ENCODE measurements around the gene TRAT1. TPM values are rescaled to one million over a fixed set of nuclear protein-coding genes. Genes with fewer than 3 reads are reported as not detected.
A peak's percentile ranks its signal among the peaks of the same experiment; 100 is the strongest.

TRAT1 gene
- total RNA-seq, 1 experiment from 2014 or later = not detected

DNA sequence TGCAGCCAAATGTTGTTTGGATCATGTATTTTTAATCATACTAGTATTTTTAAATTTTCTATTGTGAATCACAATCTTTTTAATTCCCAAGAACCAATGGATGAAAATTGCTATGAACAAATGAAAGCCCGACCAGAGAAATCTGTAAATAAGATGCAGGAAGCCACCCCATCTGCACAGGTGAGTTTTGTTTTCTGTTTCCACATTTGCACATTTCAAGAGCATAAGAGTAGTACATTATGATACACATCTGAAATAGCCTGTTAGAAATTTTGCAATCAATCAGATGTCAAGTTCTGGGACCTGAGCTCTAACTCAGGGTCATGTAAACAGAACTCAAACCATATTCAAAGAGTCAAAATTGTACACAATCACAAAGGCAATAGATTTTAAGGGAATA lies 26.5 kb downstream of the TRAT1 start:
- H3K9me3 ChIP-seq (ENCODE audit: low read length) = no peaks in the 10 kb centered on the region
- no peaks in the 10 kb centered on the region for H3K9me2 ChIP-seq (replicated peaks; ENCODE audit: low read length)
- no peak overlapping the region for H2AFZ ChIP-seq (ENCODE audit: low read length)
- ATAC-seq (no peak), DNase-seq (no peak)
- H3K27ac ChIP-seq (ENCODE audit: low read length) = no peak overlapping the region
- no TSS peak for BruUV-seq (replicated peaks)
- no peaks in the 10 kb centered on the region for H3F3A ChIP-seq (ENCODE audit: low read length, unreplicated experiment)
- H3K79me2 ChIP-seq (ENCODE audit: low read length) = no peaks in the 10 kb centered on the region
- no peak overlapping the region for H3K4me2 ChIP-seq (ENCODE audit: low read length)
- intact Hi-C loops (cut with micrococcal nuclease) = no loop called here
- CTCF ChIA-PET = no interaction called here
- no peaks in the 10 kb centered on the region for H3K4me1 ChIP-seq (ENCODE audit: insufficient read depth, low read length)
- H4K20me1 ChIP-seq (ENCODE audit: low read length) = no peaks in the 10 kb centered on the region
- POLR2A ChIA-PET (ENCODE audit: unreplicated experiment) = no interaction called here
- H3K36me3 ChIP-seq (ENCODE audit: low read depth, low read length) = no peaks in the 10 kb centered on the region
- peaks cover 67% of the 10 kb centered on the region for H3K27me3 ChIP-seq (ENCODE audit: low read length)
- TF ChIP-seq EZH2phosphoT487 (IDR thresholded peaks at IDR 0.05; ENCODE audit: borderline replicate concordance, low read length) (no peak), EZH2 (IDR thresholded peaks at IDR 0.05; ENCODE audit: low read length, unreplicated experiment) (no peak)
- TF ChIP-seq, protein P1, sequence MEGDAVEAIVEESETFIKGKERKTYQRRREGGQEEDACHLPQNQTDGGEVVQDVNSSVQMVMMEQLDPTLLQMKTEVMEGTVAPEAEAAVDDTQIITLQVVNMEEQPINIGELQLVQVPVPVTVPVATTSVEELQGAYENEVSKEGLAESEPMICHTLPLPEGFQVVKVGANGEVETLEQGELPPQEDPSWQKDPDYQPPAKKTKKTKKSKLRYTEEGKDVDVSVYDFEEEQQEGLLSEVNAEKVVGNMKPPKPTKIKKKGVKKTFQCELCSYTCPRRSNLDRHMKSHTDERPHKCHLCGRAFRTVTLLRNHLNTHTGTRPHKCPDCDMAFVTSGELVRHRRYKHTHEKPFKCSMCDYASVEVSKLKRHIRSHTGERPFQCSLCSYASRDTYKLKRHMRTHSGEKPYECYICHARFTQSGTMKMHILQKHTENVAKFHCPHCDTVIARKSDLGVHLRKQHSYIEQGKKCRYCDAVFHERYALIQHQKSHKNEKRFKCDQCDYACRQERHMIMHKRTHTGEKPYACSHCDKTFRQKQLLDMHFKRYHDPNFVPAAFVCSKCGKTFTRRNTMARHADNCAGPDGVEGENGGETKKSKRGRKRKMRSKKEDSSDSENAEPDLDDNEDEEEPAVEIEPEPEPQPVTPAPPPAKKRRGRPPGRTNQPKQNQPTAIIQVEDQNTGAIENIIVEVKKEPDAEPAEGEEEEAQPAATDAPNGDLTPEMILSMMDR (conservative IDR thresholded peaks at IDR 0.05; ENCODE audit: low read depth, low read length) = no peak
- no peak overlapping the region for H3K9ac ChIP-seq (ENCODE audit: low read length)
- no peak overlapping the region for H3K4me3 ChIP-seq (ENCODE audit: low read length)

DNA sequence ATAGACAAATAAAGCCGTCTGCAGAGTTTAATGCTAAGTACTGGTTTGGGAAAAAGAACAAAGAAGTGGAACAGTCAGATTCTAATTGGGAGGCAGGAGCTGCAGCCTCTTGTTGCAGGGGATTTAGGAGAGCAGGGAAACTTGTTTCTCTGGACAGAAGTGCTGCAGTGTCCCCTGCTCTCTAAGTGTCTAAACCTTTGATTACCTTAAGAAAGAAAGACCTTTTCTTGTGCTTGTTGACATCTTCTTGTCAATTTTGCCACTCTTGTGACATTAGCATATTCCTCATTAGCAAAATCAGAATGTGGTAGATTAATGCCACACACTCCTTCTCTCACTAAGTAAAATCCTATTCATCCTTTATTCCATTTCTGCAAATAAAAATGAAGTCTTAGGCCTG lies 38.8 kb downstream of the TRAT1 start:
- no peak for TF ChIP-seq EZH2phosphoT487 (IDR thresholded peaks at IDR 0.05; ENCODE audit: borderline replicate concordance, low read length)
- TF ChIP-seq EZH2 (IDR thresholded peaks at IDR 0.05; ENCODE audit: low read length, unreplicated experiment) = no peak
- TF ChIP-seq, protein P1 (conservative IDR thresholded peaks at IDR 0.05; ENCODE audit: low read depth, low read length) = no peak
- Histone ChIP-seq H2AFZ (ENCODE audit: low read length) (no peak overlapping the region), H3K27ac (ENCODE audit: low read length) (no peak overlapping the region), H3K9ac (ENCODE audit: low read length) (no peak overlapping the region), H3K4me3 (ENCODE audit: low read length) (no peak overlapping the region), H4K20me1 (ENCODE audit: low read length) (no peaks in the 10 kb centered on the region), H3F3A (ENCODE audit: low read length, unreplicated experiment) (peaks cover 6% of the 10 kb centered on the region), H3K4me1 (ENCODE audit: insufficient read depth, low read length) (peaks cover 18% of the 10 kb centered on the region), H3K27me3 (ENCODE audit: low read length) (peaks cover 26% of the 10 kb centered on the region), H3K9me2 (replicated peaks; ENCODE audit: low read length) (no peaks in the 10 kb centered on the region), H3K4me2 (ENCODE audit: low read length) (no peak overlapping the region), H3K79me2 (ENCODE audit: low read length) (no peaks in the 10 kb centered on the region), H3K36me3 (ENCODE audit: low read depth, low read length) (no peaks in the 10 kb centered on the region), H3K9me3 (ENCODE audit: low read length) (no peaks in the 10 kb centered on the region)
- intact Hi-C loops (cut with micrococcal nuclease) = no loop called here
- CTCF ChIA-PET = no interaction called here
- ATAC-seq (no peak), DNase-seq (no peak)
- POLR2A ChIA-PET (ENCODE audit: unreplicated experiment) = no interaction called here
- no TSS peak for BruUV-seq (replicated peaks)

DNA sequence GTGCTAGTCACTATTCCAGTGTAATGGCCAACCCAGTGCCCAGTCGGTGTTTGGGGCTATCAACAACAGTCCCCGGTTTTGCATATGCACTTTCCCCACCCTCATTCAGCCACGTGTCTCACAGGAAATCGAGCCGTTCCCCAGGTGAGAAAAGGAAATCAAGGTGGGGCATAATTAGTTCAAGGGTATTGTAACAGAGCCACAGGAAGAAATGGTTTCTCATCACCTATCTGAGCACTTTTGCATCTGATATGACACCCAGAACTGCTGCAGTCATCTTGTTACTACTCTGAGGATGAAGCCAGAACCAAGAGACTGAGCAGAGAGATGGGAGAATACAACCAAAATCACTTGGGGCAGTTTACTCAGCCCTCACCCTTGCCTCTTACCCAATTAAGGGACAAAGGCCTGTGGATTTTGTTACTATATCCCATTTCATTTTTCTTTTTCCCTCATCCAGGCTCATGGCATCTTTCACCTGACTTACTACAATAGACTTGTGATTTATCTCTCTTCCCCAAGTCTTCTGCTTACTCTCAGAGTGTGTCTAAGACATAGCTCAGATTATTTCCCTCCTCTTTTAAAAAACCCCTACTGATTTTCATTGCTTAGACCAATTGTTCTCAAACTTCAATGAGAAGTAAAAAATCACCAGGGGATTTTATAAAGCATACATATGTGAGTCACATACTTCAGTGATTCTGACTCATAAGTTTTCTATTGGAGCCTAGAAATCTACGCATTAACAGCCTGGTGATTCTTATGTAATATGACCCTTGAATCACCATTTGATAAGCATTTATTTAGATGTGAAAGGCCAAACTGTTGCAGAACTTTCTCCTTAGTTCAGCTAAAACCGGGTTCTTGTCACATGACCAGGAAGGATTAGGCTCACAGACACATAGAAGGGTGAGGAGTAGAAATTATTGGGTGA lies 40.5 kb downstream of the TRAT1 start:
- peaks cover 6% of the 10 kb centered on the region for H3F3A ChIP-seq (ENCODE audit: low read length, unreplicated experiment)
- no peaks in the 10 kb centered on the region for H3K9me2 ChIP-seq (replicated peaks; ENCODE audit: low read length)
- H3K4me2 ChIP-seq (ENCODE audit: low read length) = peak overlapping the region; percentile 62
- H3K9ac ChIP-seq (ENCODE audit: low read length) = peak overlapping the region; percentile 12; the same call in 1 of the 2 replicates
- no peaks in the 10 kb centered on the region for H3K9me3 ChIP-seq (ENCODE audit: low read length)
- peak; percentile 95 for ATAC-seq
- H2AFZ ChIP-seq (ENCODE audit: low read length) = peak overlapping the region; percentile 25
- no peaks in the 10 kb centered on the region for H3K36me3 ChIP-seq (ENCODE audit: low read depth, low read length)
- no peak overlapping the region for H3K4me3 ChIP-seq (ENCODE audit: low read length)
- intact Hi-C loops (cut with micrococcal nuclease) = no loop called here
- H3K27me3 ChIP-seq (ENCODE audit: low read length) = peaks cover 12% of the 10 kb centered on the region; the same call in 1 of the 2 replicates
- CTCF ChIA-PET = no interaction called here
- no peaks in the 10 kb centered on the region for H4K20me1 ChIP-seq (ENCODE audit: low read length)
- no peaks in the 10 kb centered on the region for H3K79me2 ChIP-seq (ENCODE audit: low read length)
- BruUV-seq (replicated peaks) = no TSS peak
- H3K27ac ChIP-seq (ENCODE audit: low read length) = peak overlapping the region; percentile 72
- TF ChIP-seq, protein P1 (conservative IDR thresholded peaks at IDR 0.05; ENCODE audit: low read depth, low read length) = no peak
- TF ChIP-seq EZH2 (IDR thresholded peaks at IDR 0.05; ENCODE audit: low read length, unreplicated experiment) (no peak), EZH2phosphoT487 (IDR thresholded peaks at IDR 0.05; ENCODE audit: borderline replicate concordance, low read length) (no peak)
- H3K4me1 ChIP-seq (ENCODE audit: insufficient read depth, low read length) = peaks cover 18% of the 10 kb centered on the region
- POLR2A ChIA-PET (ENCODE audit: unreplicated experiment) = no interaction called here
- peak; percentile 84 for DNase-seq

Data from PC-3 (cell line).